ENCODE measurements around the gene COLQ.
A peak's percentile ranks its signal among the peaks of the same experiment; 100 is the strongest.
"Not testable (repeated sequence)": the region's sequence is repeated elsewhere in the genome, so short reads cannot be mapped to it uniquely, and the experiment has no call there.

COLQ gene

GRCh38 chr3:15490158-15490557 is 31.3 kb downstream of the COLQ start:
- DNase-seq (ENCODE audit: low read depth): no peak

GRCh38 chr3:15488002-15488401 is 33.5 kb downstream of the COLQ start:
- no peak for DNase-seq (ENCODE audit: low read depth)

GRCh38 chr3:15486979-15487378 is 34.5 kb downstream of the COLQ start:
- DNase-seq (ENCODE audit: low read depth): no peak

GRCh38 chr3:15486020-15486419 is 35.5 kb downstream of the COLQ start:
- no peak for DNase-seq (ENCODE audit: low read depth)

- not testable (repeated sequence) for DNase-seq (ENCODE audit: low read depth)
These were observed 37.0 kb downstream of the COLQ start for GRCh38 chr3:15484551-15484950.

GRCh38 chr3:15479400-15480224 is 41.9 kb downstream of the COLQ start:
- DNase-seq (ENCODE audit: low read depth): no peak

GRCh38 chr3:15478640-15478979 is 42.9 kb downstream of the COLQ start:
- DNase-seq (ENCODE audit: low read depth): no peak

GRCh38 chr3:15477951-15478639 is 43.4 kb downstream of the COLQ start:
- no peak for DNase-seq (ENCODE audit: low read depth)

GRCh38 chr3:15476378-15476777 is 45.1 kb downstream of the COLQ start:
- DNase-seq (ENCODE audit: low read depth): peak; percentile 31

GRCh38 chr3:15475161-15475560 is 46.3 kb downstream of the COLQ start:
- DNase-seq (ENCODE audit: low read depth): no peak

GRCh38 chr3:15471861-15472260 is 49.6 kb downstream of the COLQ start:
- DNase-seq (ENCODE audit: low read depth): no peak

GRCh38 chr3:15470849-15471248 is 50.7 kb downstream of the COLQ start:
- DNase-seq (ENCODE audit: low read depth): no peak

- no peak for DNase-seq (ENCODE audit: low read depth)
These were observed 51.2 kb downstream of the COLQ start for GRCh38 chr3:15470261-15470660.

GRCh38 chr3:15467227-15468181 is 54.0 kb downstream of the COLQ start:
- DNase-seq (ENCODE audit: low read depth): no peak

GRCh38 chr3:15465876-15466585 is 55.5 kb downstream of the COLQ start:
- DNase-seq (ENCODE audit: low read depth): no peak

GRCh38 chr3:15462451-15462850 is 59.1 kb downstream of the COLQ start:
- no peak for DNase-seq (ENCODE audit: low read depth)

GRCh38 chr3:15460891-15461531 is 60.5 kb downstream of the COLQ start:
- DNase-seq (ENCODE audit: low read depth): no peak

- DNase-seq (ENCODE audit: low read depth): no peak
These were observed 63.2 kb downstream of the COLQ start for GRCh38 chr3:15458212-15458780.

- not testable (repeated sequence) for DNase-seq (ENCODE audit: low read depth)
These were observed 64.6 kb downstream of the COLQ start for GRCh38 chr3:15456915-15457314.

- DNase-seq (ENCODE audit: low read depth): no peak
These were observed 65.2 kb downstream of the COLQ start for GRCh38 chr3:15456321-15456720.

GRCh38 chr3:15455756-15456155 is 65.8 kb downstream of the COLQ start:
- DNase-seq (ENCODE audit: low read depth): no peak

Data from ELR (cell line).